HG03095 (cell line): ENCODE results near the gene ZNF689.

Source experiments
- ATAC-seq: cut with Tn5 transposase; IDR thresholded peaks from one replicate; pipeline ENCODE4 v1.9.1; 2021; ENCODE audit warnings: moderate library complexity; ENCODE audit not compliant: unreplicated experiment

ZNF689 gene

GRCh38 chr16:30566531-30566930 is 43.7 kb downstream of the ZNF689 start:
- no peak for ATAC-seq

- ATAC-seq, result no peak
Measured at GRCh38 chr16:30565984-30566383, 44.2 kb downstream of the ZNF689 start.

- no peak for ATAC-seq
Measured at GRCh38 chr16:30565526-30565925, 44.7 kb downstream of the ZNF689 start.

GRCh38 chr16:30562021-30562420 is 48.2 kb downstream of the ZNF689 start:
- no peak for ATAC-seq

GRCh38 chr16:30561089-30561816 is 48.9 kb downstream of the ZNF689 start:
- no peak for ATAC-seq

GRCh38 chr16:30559690-30560089 is 50.5 kb downstream of the ZNF689 start:
- ATAC-seq, result no peak

GRCh38 chr16:30558789-30559377 is 51.3 kb downstream of the ZNF689 start:
- no peak for ATAC-seq

- ATAC-seq, result peak; percentile 80
Measured at GRCh38 chr16:30557957-30558788, 52.0 kb downstream of the ZNF689 start, which contains the start of gene ZNF764. Gene ZNF764 (minus strand): TSS chr16:30558374. CDS start chr16:30558182, 192 bp downstream.

- no peak for ATAC-seq
Measured at GRCh38 chr16:30557707-30557956, 52.6 kb downstream of the ZNF689 start.

GRCh38 chr16:30556125-30556473 is 54.1 kb downstream of the ZNF689 start:
- ATAC-seq, result no peak

- no peak for ATAC-seq
Measured at GRCh38 chr16:30555315-30556124, 54.7 kb downstream of the ZNF689 start.

GRCh38 chr16:30554557-30555314 is 55.5 kb downstream of the ZNF689 start:
- ATAC-seq, result no peak

- ATAC-seq, result no peak
Measured at GRCh38 chr16:30553393-30553899, 56.7 kb downstream of the ZNF689 start.

- no peak for ATAC-seq
Measured at GRCh38 chr16:30552956-30553355, 57.2 kb downstream of the ZNF689 start.
